A673 (cell line): ENCODE measurements around the gene RRAGD.

Source experiments
- EZH2 ChIP-seq: fragments of 200-600 bp; sonication (generic); IDR thresholded peaks from 2 replicates; pipeline ENCODE4 v1.6.1; 2017; ENCODE audit warnings: borderline replicate concordance, low read depth, mild to moderate bottlenecking, mixed read lengths, antibody characterized with exemption, low read length; ENCODE audit not compliant: poor library complexity, severe bottlenecking
- TF ChIP-seq, protein P1 (sequence below): fragments of 300-800, 200-600 bp; sonication (generic); conservative IDR thresholded peaks from 2 replicates; pipeline ENCODE4 v1.5.1; 2017; ENCODE audit warnings: low read depth, mild to moderate bottlenecking, antibody characterized with exemption, low read length, moderate library complexity, mixed read lengths

GRCh38 chr6:89320012-89320559, 92.0 kb downstream of the RRAGD start:
- TF ChIP-seq, protein P1, sequence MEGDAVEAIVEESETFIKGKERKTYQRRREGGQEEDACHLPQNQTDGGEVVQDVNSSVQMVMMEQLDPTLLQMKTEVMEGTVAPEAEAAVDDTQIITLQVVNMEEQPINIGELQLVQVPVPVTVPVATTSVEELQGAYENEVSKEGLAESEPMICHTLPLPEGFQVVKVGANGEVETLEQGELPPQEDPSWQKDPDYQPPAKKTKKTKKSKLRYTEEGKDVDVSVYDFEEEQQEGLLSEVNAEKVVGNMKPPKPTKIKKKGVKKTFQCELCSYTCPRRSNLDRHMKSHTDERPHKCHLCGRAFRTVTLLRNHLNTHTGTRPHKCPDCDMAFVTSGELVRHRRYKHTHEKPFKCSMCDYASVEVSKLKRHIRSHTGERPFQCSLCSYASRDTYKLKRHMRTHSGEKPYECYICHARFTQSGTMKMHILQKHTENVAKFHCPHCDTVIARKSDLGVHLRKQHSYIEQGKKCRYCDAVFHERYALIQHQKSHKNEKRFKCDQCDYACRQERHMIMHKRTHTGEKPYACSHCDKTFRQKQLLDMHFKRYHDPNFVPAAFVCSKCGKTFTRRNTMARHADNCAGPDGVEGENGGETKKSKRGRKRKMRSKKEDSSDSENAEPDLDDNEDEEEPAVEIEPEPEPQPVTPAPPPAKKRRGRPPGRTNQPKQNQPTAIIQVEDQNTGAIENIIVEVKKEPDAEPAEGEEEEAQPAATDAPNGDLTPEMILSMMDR = no peak
- no peak for TF ChIP-seq EZH2
